ENCODE measurements around the gene GNAI2.
"Not testable (repeated sequence)": the region's sequence is repeated elsewhere in the genome, so short reads cannot be mapped to it uniquely, and the experiment has no call there.

The GNAI2 gene

GRCh38 chr3:50208677-50209344 lies 27.2 kb upstream of the GNAI2 start:
- Mint-ChIP-seq H3K27ac (peak overlapping the region in 1 of 3 experiments; percentile 37), H3K36me3 (ENCODE audit: low read depth) (no peaks in the 10 kb centered on the region), H3K4me1 (peaks cover 6% of the 10 kb centered on the region), H3K4me3 (peak overlapping the region in 2 of 3 experiments; percentile 5 to 34), H3K27me3 (ENCODE audit: low read depth) (peaks cover 34% of the 10 kb centered on the region), H3K9me3 (no peaks in the 10 kb centered on the region)
- TF ChIP-seq CTCF (IDR thresholded peaks at IDR 0.05; ENCODE audit: unreplicated experiment in 3 of 3) = no peak

GRCh38 chr3:50210176-50210509 lies 25.9 kb upstream of the GNAI2 start:
- H3K27me3 Mint-ChIP-seq (ENCODE audit: low read depth) = peaks cover 24% of the 10 kb centered on the region
- H3K9me3 Mint-ChIP-seq = no peaks in the 10 kb centered on the region
- TF ChIP-seq CTCF (IDR thresholded peaks at IDR 0.05; ENCODE audit: unreplicated experiment in 3 of 3) = no peak
- no peak overlapping the region for H3K27ac Mint-ChIP-seq
- no peaks in the 10 kb centered on the region for H3K36me3 Mint-ChIP-seq (ENCODE audit: low read depth)
- H3K4me3 Mint-ChIP-seq = no peak overlapping the region
- H3K4me1 Mint-ChIP-seq = peaks cover 6% of the 10 kb centered on the region

- H3K27me3 Mint-ChIP-seq (ENCODE audit: low read depth) = peaks cover 21% of the 10 kb centered on the region
- H3K4me3 Mint-ChIP-seq = no peak overlapping the region
- H3K27ac Mint-ChIP-seq = no peak overlapping the region
- TF ChIP-seq CTCF (IDR thresholded peaks at IDR 0.05; ENCODE audit: unreplicated experiment in 3 of 3) = no peak
- H3K36me3 Mint-ChIP-seq (ENCODE audit: low read depth) = no peaks in the 10 kb centered on the region
- no peaks in the 10 kb centered on the region for H3K9me3 Mint-ChIP-seq
- H3K4me1 Mint-ChIP-seq = peaks cover 6% of the 10 kb centered on the region
Measured at GRCh38 chr3:50210510-50211367, 25.3 kb upstream of the GNAI2 start.

- not testable (repeated sequence) for H3K9me3 Mint-ChIP-seq; H3K4me3 Mint-ChIP-seq; H3K36me3 Mint-ChIP-seq (ENCODE audit: low read depth); H3K4me1 Mint-ChIP-seq; H3K27ac Mint-ChIP-seq
- peaks cover 18% of the 10 kb centered on the region for H3K27me3 Mint-ChIP-seq (ENCODE audit: low read depth)
Measured at GRCh38 chr3:50211368-50211717, 24.7 kb upstream of the GNAI2 start.

GRCh38 chr3:50211930-50212329 lies 24.1 kb upstream of the GNAI2 start:
- Mint-ChIP-seq H3K4me3 (no peak overlapping the region), H3K36me3 (ENCODE audit: low read depth) (no peaks in the 10 kb centered on the region), H3K27me3 (ENCODE audit: low read depth) (peaks cover 12% of the 10 kb centered on the region), H3K27ac (no peak overlapping the region), H3K4me1 (peaks cover 6% of the 10 kb centered on the region), H3K9me3 (no peaks in the 10 kb centered on the region)
- TF ChIP-seq CTCF (IDR thresholded peaks at IDR 0.05; ENCODE audit: unreplicated experiment in 3 of 3) = no peak

GRCh38 chr3:50212502-50212901 lies 23.5 kb upstream of the GNAI2 start:
- TF ChIP-seq CTCF (IDR thresholded peaks at IDR 0.05; ENCODE audit: unreplicated experiment in 3 of 3) = no peak
- Mint-ChIP-seq H3K27ac (no peak overlapping the region), H3K27me3 (ENCODE audit: low read depth) (peaks cover 6% of the 10 kb centered on the region), H3K36me3 (ENCODE audit: low read depth) (no peaks in the 10 kb centered on the region), H3K4me3 (no peak overlapping the region), H3K4me1 (peaks cover 6% of the 10 kb centered on the region), H3K9me3 (no peaks in the 10 kb centered on the region)

Data from nephron (organoid).